MCF 10A (cell line): ENCODE data around the gene CPLX3. TPM values are rescaled to one million over a fixed set of nuclear protein-coding genes. Genes with fewer than 3 reads are reported as not detected.

ENCODE experiments used
- BruUV-seq: library from RNA; stranded (reverse); fragments of 400-500 nt; replicated peaks from 2 replicates; lab custom pipeline; 2021; lab: Mats Ljungman, UMichigan
- CTCF ChIA-PET: fragments of 300-600 bp; sonication (Branson Sonifier 250); formaldehyde crosslinking; extraction: SDS; loops from one replicate; lab custom pipeline; 2021; ENCODE audit warnings: antibody characterized with exemption, inconsistent platforms; lab: Yijun Ruan, JAX
- POLR2A ChIA-PET: fragments of 300-600, 350-650 bp; sonication (Branson Sonifier 250); formaldehyde crosslinking; extraction: SDS; loops from one replicate; lab custom pipeline; 2020; ENCODE audit warnings: antibody characterized with exemption, inconsistent platforms; lab: Yijun Ruan, JAX
- DNase-seq: peaks from one replicate; pipeline ENCODE4 v3.0.0-alpha.2; 2018; ENCODE audit not compliant: unreplicated experiment
- H3K27ac Mint-ChIP-seq: one replicate; pipeline ENCODE4 v1.8.0; 2022; ENCODE audit warnings: mild to moderate bottlenecking, low read depth, mixed read lengths; ENCODE audit not compliant: unreplicated experiment
- H3K27me3 Mint-ChIP-seq: one replicate; pipeline ENCODE4 v1.8.0; 2022; ENCODE audit warnings: mixed read lengths; ENCODE audit not compliant: insufficient read depth, unreplicated experiment
- H3K36me3 Mint-ChIP-seq: one replicate; pipeline ENCODE4 v1.8.0; 2022; ENCODE audit warnings: mild to moderate bottlenecking, moderate library complexity, mixed read lengths; ENCODE audit not compliant: insufficient read depth, unreplicated experiment
- H3K4me1 Mint-ChIP-seq: one replicate; pipeline ENCODE4 v1.8.0; 2022; ENCODE audit warnings: mixed read lengths; ENCODE audit not compliant: insufficient read depth, unreplicated experiment
- H3K4me3 Mint-ChIP-seq: one replicate; pipeline ENCODE4 v1.8.0; 2022; ENCODE audit warnings: mild to moderate bottlenecking, moderate library complexity, mixed read lengths; ENCODE audit not compliant: unreplicated experiment
- H3K9me3 Mint-ChIP-seq: one replicate; pipeline ENCODE4 v1.8.0; 2022; ENCODE audit warnings: mixed read lengths; ENCODE audit not compliant: unreplicated experiment
- intact Hi-C: fragments of 100-400 bp; cut with micrococcal nuclease; formaldehyde crosslinking; loops from 2 replicates; pipeline ENCODE4 v1.14.1; 2022
- total RNA-seq: library from RNA; stranded (reverse); gene quantifications from 2 replicates; pipeline ENCODE4 v1.2.3, GENCODE V29; 2022
- TF ChIP-seq, protein P1 (sequence below): fragments of 200-600 bp; IDR thresholded peaks from one replicate; pipeline ENCODE4 v1.8.0; 2022; ENCODE audit warnings: antibody characterized with exemption, mild to moderate bottlenecking; ENCODE audit not compliant: unreplicated experiment

Gene CPLX3
- total RNA-seq, 1 experiment from 2014 or later, result not detected

DNA sequence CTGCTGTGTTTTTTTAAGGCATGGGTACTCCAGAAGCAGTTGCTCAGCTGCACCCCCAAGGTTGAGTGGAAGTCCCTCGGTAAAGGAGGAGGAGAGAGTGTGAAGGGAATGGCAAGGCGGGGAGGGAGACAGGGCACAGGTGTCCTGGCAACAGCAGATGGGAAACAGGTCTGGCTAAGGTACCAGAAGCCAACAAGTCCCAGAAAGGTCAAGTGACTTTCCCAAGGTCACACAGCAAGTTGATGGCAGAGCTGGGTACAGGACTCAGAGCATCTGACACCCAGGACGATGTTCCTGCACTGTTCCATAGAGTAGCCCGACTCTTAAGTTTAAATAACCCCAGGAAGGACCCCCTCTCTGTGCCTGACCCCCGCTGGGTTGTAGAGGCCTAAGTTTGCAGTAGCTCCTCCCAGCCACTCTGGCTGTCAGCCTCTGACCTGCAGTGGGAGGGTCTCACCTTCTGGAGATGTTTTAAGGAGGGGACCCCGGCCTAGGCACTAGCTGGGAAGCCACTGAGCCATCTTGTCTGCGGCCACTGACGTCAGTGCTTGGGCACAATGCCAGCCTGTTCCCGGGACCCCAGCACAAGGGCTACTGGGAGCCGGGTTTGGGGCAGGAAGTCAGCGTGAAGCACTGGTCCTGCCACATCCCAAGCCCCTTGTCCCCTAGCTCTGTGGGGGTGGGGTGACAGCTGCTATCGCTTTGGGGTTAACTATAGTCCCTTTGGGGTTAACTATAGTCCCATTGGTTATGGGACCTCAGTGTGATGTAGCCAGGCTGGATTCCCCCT, 34.0 kb upstream of the CPLX3 start:
- H3K9me3 Mint-ChIP-seq, result no peaks in the 10 kb centered on the region
- no peaks in the 10 kb centered on the region for H3K27me3 Mint-ChIP-seq
- ChIA-PET CTCF (interaction anchor here (0.7 to 6.4 kb wide), 9 partner anchors 7 to 179 kb away, joined by 3 to 57 read pairs (median 4); no protein-coding TSS in a partner anchor), POLR2A (interaction anchor here (0.7 to 1.5 kb wide), 4 partner anchors 7 to 182 kb away, joined by 3 to 5 read pairs (median 4); no protein-coding TSS in a partner anchor)
- intact Hi-C loops, result no loop called here
- H3K4me1 Mint-ChIP-seq, result peaks cover 49% of the 10 kb centered on the region
- peak overlapping the region; percentile 16 for H3K27ac Mint-ChIP-seq
- H3K4me3 Mint-ChIP-seq, result no peak overlapping the region
- DNase-seq, result no peak
- no TSS peak for BruUV-seq
- TF ChIP-seq, protein P1, sequence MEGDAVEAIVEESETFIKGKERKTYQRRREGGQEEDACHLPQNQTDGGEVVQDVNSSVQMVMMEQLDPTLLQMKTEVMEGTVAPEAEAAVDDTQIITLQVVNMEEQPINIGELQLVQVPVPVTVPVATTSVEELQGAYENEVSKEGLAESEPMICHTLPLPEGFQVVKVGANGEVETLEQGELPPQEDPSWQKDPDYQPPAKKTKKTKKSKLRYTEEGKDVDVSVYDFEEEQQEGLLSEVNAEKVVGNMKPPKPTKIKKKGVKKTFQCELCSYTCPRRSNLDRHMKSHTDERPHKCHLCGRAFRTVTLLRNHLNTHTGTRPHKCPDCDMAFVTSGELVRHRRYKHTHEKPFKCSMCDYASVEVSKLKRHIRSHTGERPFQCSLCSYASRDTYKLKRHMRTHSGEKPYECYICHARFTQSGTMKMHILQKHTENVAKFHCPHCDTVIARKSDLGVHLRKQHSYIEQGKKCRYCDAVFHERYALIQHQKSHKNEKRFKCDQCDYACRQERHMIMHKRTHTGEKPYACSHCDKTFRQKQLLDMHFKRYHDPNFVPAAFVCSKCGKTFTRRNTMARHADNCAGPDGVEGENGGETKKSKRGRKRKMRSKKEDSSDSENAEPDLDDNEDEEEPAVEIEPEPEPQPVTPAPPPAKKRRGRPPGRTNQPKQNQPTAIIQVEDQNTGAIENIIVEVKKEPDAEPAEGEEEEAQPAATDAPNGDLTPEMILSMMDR, result no peak
- peaks cover 7% of the 10 kb centered on the region for H3K36me3 Mint-ChIP-seq

DNA sequence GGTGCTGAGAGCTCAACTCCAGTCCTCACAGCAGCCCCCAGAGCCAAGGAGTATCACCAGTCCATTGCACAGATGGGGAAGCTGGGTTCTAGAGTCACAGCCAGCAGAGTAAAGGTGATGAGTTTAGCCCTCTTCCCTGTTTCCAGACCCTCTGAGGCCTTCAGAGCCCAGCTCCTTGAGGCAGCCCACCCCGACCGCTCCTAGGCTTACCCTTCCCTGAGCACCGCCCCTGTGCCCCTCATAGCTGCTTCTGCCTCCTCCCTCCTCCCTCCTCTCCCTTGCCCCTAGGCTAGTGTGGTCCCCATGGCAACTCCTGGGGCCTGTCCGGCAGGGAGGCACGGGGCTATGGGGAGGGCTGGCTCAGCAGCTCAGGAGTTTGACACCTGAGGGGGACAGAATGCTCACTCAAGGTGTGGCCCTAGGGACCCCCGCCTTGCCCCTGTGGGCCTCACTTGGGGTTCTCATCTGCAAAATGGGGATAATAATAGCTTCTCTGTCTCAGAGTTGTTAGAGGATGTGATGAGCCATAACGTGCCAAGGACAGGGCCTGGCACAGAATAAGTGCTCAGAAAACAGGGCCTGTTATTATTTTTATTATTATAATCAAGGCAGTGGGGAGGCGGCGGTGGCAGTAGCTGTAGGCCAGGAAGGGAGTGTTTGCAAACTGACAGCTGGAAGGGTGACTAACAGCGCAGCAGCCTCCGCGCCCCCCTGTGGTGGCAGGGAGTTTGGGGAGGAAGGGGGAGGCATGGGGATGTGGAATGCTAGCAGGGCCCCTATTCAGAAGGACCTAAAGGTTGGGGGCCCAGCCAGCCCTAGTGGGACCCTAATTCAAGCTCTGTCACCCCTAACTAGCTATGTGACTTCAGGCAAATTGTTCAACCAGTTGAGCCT, 33.0 kb upstream of the CPLX3 start:
- BruUV-seq, result no TSS peak
- H3K4me1 Mint-ChIP-seq, result peaks cover 41% of the 10 kb centered on the region
- no peaks in the 10 kb centered on the region for H3K27me3 Mint-ChIP-seq
- intact Hi-C loops, result no loop called here
- H3K36me3 Mint-ChIP-seq, result peaks cover 13% of the 10 kb centered on the region
- H3K9me3 Mint-ChIP-seq, result no peaks in the 10 kb centered on the region
- POLR2A ChIA-PET, result interaction anchor here (0.7 to 1.1 kb wide), 2 partner anchors 10 to 183 kb away, joined by 3 to 4 read pairs; no protein-coding TSS in a partner anchor
- H3K27ac Mint-ChIP-seq, result no peak overlapping the region
- H3K4me3 Mint-ChIP-seq, result no peak overlapping the region
- TF ChIP-seq, protein P1, result no peak
- CTCF ChIA-PET, result interaction anchor here (0.5 to 6.4 kb wide), 9 partner anchors 9 to 355 kb away, joined by 3 to 57 read pairs (median 3); no protein-coding TSS in a partner anchor
- DNase-seq, result peak; percentile 43

DNA sequence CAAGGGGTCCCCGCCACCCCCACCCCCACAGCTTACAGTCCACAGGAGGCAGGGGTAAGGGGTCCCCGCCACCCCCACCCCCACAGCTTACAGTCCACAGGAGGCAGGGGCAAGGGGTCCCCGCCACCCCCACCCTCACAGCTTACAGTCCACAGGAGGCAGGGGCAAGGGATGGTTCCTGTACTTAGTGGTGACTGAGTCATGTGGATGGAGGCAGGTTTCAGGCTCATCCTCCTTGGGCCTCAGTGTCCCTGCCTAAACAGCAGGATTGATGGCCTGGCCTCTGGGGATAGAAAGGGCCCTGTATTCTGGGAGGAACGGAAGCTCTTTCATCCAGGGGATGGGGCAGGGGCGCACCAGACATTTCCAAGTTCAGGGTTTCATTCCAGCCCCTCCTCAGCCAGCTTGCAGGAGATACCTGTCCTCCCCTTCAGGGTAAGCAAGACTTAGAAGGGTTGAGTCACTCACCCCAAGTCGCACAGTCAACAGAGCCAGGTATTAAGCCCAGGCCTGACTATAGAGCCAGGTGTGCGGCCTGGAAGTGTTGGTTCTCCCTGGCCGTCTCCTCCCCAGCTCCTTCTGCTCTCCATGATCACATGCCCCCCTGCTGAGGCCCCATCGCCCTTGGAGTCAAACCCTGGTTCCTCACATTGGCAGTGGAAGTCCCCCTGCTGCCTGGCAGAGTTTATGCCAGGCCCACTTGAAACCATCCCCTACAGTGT, 32.0 kb upstream of the CPLX3 start:
- no peak for DNase-seq
- peaks cover 33% of the 10 kb centered on the region for H3K4me1 Mint-ChIP-seq
- H3K9me3 Mint-ChIP-seq, result no peaks in the 10 kb centered on the region
- intact Hi-C loops, result no loop called here
- peaks cover 13% of the 10 kb centered on the region for H3K36me3 Mint-ChIP-seq
- no peaks in the 10 kb centered on the region for H3K27me3 Mint-ChIP-seq
- peak overlapping the region; percentile 23 for H3K27ac Mint-ChIP-seq
- CTCF ChIA-PET, result interaction anchor here (0.6 to 6.4 kb wide), 6 partner anchors 10 to 248 kb away, joined by 3 to 57 read pairs (median 4); no protein-coding TSS in a partner anchor
- BruUV-seq, result no TSS peak
- POLR2A ChIA-PET, result interaction anchor here (1.1 to 1.4 kb wide), 3 partner anchors 7 to 11 kb away, joined by 3 to 4 read pairs (median 4); no protein-coding TSS in a partner anchor
- TF ChIP-seq, protein P1, result no peak
- no peak overlapping the region for H3K4me3 Mint-ChIP-seq
